Endothelial cell of umbilical vein (primary cell): ENCODE data around the gene NCL. TPM values are rescaled to one million over a fixed set of nuclear protein-coding genes. Genes with fewer than 3 reads are reported as not detected.

Source experiments
- BruUV-seq: library from RNA; stranded (reverse); fragments of 400-500 nt; replicated peaks from 2 replicates; lab custom pipeline; 2021; lab: Mats Ljungman, UMichigan
- CTCF ChIA-PET: fragments of 300-600, 350-600 bp; sonication (Branson Sonifier 250); formaldehyde crosslinking; loops from one replicate; lab custom pipeline; 2021; ENCODE audit warnings: antibody characterized with exemption, inconsistent platforms; lab: Charles Lee
- POLR2A ChIA-PET: fragments of 300-600, 350-600 bp; sonication (Branson Sonifier 250); formaldehyde crosslinking; loops from one replicate; lab custom pipeline; 2021; ENCODE audit warnings: antibody characterized with exemption, inconsistent platforms; lab: Charles Lee
- DNase-seq: peaks from one replicate; pipeline ENCODE4 v3.0.0-alpha.2; 2011; ENCODE audit warnings: low read depth, low spot score
- FAIRE-seq: peaks from 2 replicates; lab custom pipeline; 2011; peaks lifted over from hg19 to GRCh38; lab: Jason Lieb, UNC
- H2AFZ ChIP-seq: 2 replicates; pipeline ENCODE4 v1.6.0; 2012; ENCODE audit warnings: low read depth, low read length, control low read depth, inconsistent platforms
- H3K27ac ChIP-seq: 2 replicates; pipeline ENCODE4 v1.5.1; 2011; ENCODE audit warnings: low read depth, mild to moderate bottlenecking, control low read depth, low read length, moderate library complexity; ENCODE audit not compliant: insufficient read depth
- H3K27me3 ChIP-seq, 2 experiments: 2 replicates each; pipeline versions ENCODE4 v1.6.0 to v1.6.1; 2011; ENCODE audit warnings: low read length in 2 of 2, mixed read lengths in 1 of 2; ENCODE audit not compliant: control insufficient read depth in 2 of 2, insufficient read depth in 2 of 2
- H3K36me3 ChIP-seq, 2 experiments: 2 replicates in 1 of 2; 3 replicates in 1 of 2; pipeline ENCODE4 v1.5.1; 2011; ENCODE audit warnings: low read length in 2 of 2, mild to moderate bottlenecking in 1 of 2, moderate library complexity in 1 of 2; ENCODE audit not compliant: control insufficient read depth in 2 of 2, insufficient read depth in 2 of 2; ENCODE audit errors: extremely low read depth in 1 of 2
- H3K4me1 ChIP-seq: 3 replicates; pipeline ENCODE4 v1.5.1; 2011; ENCODE audit warnings: mild to moderate bottlenecking, low read length; ENCODE audit not compliant: control insufficient read depth, insufficient read depth; ENCODE audit errors: extremely low read depth
- H3K4me2 ChIP-seq: 2 replicates; pipeline ENCODE4 v1.6.1; 2011; ENCODE audit warnings: low read length, control low read depth, mixed read lengths; ENCODE audit not compliant: insufficient read depth
- H3K4me3 ChIP-seq, 3 experiments: fragments of 200-600 bp in 1 of 3; sonication (generic), shearing (Covaris generic) in 1 of 3; replicated peaks in 1 of 3; 2 replicates each; pipeline ENCODE4 v1.5.1; 2011 to 2016; ENCODE audit warnings: control low read depth in 3 of 3, low read length in 3 of 3, mild to moderate bottlenecking in 2 of 3, inconsistent platforms in 1 of 3, low read depth in 1 of 3, moderate library complexity in 1 of 3; ENCODE audit not compliant: insufficient read depth in 1 of 3
- H3K79me2 ChIP-seq: 2 replicates; pipeline ENCODE4 v1.6.0; 2012; ENCODE audit warnings: low read length, inconsistent platforms; ENCODE audit not compliant: control insufficient read depth, insufficient read depth
- H3K9ac ChIP-seq: replicated peaks from 2 replicates; pipeline ENCODE3; 2011; ENCODE audit warnings: low read length, control low read depth; ENCODE audit not compliant: insufficient read depth; ENCODE audit errors: extremely low read depth
- H3K9me1 ChIP-seq: replicated peaks from 3 replicates; pipeline ENCODE4 v1.6.0; 2011; ENCODE audit warnings: mild to moderate bottlenecking, low read length; ENCODE audit not compliant: control insufficient read depth, insufficient read depth; ENCODE audit errors: extremely low read depth
- H3K9me3 ChIP-seq: replicated peaks from 2 replicates; pipeline ENCODE4 v1.5.1; 2012; ENCODE audit warnings: low read length, inconsistent platforms; ENCODE audit not compliant: control insufficient read depth, insufficient read depth
- H4K20me1 ChIP-seq: replicated peaks from 2 replicates; pipeline ENCODE3; 2011; ENCODE audit warnings: mild to moderate bottlenecking, low read length; ENCODE audit not compliant: control insufficient read depth, insufficient read depth; ENCODE audit errors: extremely low read depth
- EZH2 ChIP-seq: IDR thresholded peaks from 2 replicates; pipeline ENCODE4 v1.6.1; 2012; ENCODE audit warnings: borderline replicate concordance, low read depth, mild to moderate bottlenecking, moderate library complexity, low read length, inconsistent platforms; ENCODE audit not compliant: severe bottlenecking
- FOS ChIP-seq: IDR thresholded peaks from 2 replicates; pipeline ENCODE4 v1.6.1; 2011; ENCODE audit warnings: mild to moderate bottlenecking, low read length, moderate library complexity, borderline replicate concordance; ENCODE audit not compliant: insufficient read depth
- GATA2 ChIP-seq: IDR thresholded peaks from 2 replicates; pipeline ENCODE4 v1.7.0; 2011; ENCODE audit warnings: low read depth, mild to moderate bottlenecking, moderate library complexity, mixed read lengths, low read length; ENCODE audit not compliant: insufficient read length, insufficient read depth
- JUN ChIP-seq: IDR thresholded peaks from 2 replicates; pipeline ENCODE4 v1.6.1; 2011; ENCODE audit warnings: borderline replicate concordance, low read depth; ENCODE audit not compliant: insufficient read length, insufficient read depth
- POLR2A ChIP-seq: IDR thresholded peaks from 2 replicates; pipeline ENCODE4 v1.6.1; 2012; ENCODE audit warnings: low read depth, mild to moderate bottlenecking, control low read depth, low read length
- POLR2AphosphoS5 ChIP-seq: IDR thresholded peaks from 2 replicates; pipeline ENCODE4 v1.6.1; 2012; ENCODE audit warnings: low read depth, mild to moderate bottlenecking, control low read depth, low read length, moderate library complexity; ENCODE audit not compliant: insufficient read depth
- dilution Hi-C: fragments of 300-500 bp; cut with MboI; formaldehyde crosslinking; loops from one replicate; pipeline ENCODE4 v1.15.0; 2019; ENCODE audit warnings: low sequenced_read_pairs; ENCODE audit not compliant: extremely low pct_ligation_motif_present
- intact Hi-C: fragments of 100-400 bp; cut with micrococcal nuclease; formaldehyde crosslinking; loops from one replicate; pipeline ENCODE4 v1.10.0; 2022
- polyA plus RNA-seq, 4 experiments: library from polyadenylated mRNA; depleted of rRNA in 3 of 4; stranded (reverse) in 3 of 4; unstranded in 1 of 4; fragments of >200 nt; gene quantifications; 2 replicates each; pipeline versions ENCODE4 v1.2.1 to v1.2.3, GENCODE V29; 2011 to 2012; ENCODE audit warnings: missing spikeins in 1 of 4
- total RNA-seq: library from RNA; stranded (reverse); gene quantifications from 2 replicates; pipeline ENCODE4 v1.2.3, GENCODE V29; 2021
- TF ChIP-seq, protein P1 (sequence below): IDR thresholded peaks from 2 replicates; pipeline ENCODE4 v1.6.1; 2011; ENCODE audit not compliant: insufficient read depth, insufficient read length

Gene NCL
- total and polyA plus RNA-seq, 2 donors (not counting 3 experiments of a cell fraction or from before 2014, with no cell fraction given): 35.3 to 708 TPM

DNA sequence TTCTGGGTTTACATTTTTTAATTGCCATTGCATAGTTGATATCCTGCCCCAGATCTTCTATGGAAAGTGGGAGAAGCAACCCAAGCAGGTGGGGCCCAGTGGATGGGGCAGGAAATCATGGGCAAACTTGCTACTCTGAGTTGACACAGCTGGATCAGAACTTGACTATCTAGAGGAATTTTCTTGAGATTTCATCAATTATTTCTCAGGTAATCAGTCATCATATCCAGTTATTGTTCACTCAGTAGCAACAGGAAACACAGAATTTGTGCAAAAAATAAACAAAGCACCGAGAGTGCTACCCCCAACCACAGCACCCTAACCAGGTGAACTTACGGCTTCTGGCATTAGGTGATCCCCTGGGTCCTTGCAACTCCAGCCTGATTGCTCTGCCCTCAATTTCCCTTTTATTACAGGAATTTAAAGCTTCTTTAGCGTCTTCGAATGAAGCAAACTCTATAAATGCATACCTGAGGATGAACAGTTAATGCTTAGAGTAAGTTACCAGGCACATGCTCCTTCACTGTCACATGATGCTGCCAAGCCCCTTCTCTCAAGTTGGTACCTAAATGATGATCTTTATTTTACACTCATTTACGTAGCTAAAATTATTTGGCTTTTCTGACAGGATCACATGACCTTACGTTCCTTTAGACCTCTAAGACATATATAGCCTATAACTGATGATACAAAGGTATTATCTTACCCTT is 7.8 kb downstream of the NCL start:
- dilution Hi-C loops: loop anchor here (25.0 kb wide), 1 partner anchor 369 kb away; no protein-coding TSS in a partner anchor

DNA sequence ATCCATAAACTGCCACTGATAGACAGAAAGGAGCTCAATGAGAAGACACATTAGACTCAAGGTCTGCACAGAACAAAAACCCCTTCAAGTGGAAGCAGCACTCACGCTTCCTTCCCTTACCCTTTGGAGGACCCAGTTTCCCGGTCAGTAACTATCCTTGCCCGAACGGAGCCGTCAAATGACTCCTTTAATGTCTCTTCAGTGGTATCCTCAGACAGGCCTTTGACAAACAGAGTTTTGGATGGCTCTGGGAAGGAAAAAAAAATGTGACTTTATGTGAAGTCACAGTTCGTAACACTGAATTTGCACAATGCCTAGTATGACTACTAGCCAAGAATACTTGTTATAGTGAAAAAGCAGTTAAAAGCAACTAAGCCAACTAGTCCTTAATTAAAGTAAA is 8.4 kb downstream of the NCL start:
- Histone ChIP-seq H3K4me3 (no peak overlapping the region), H3K9me1 (no peaks in the 10 kb centered on the region), H3K27ac (peak overlapping the region; percentile 10), H4K20me1 (peaks cover 2% of the 10 kb centered on the region), H2AFZ (no peak overlapping the region), H3K27me3 (no peaks in the 10 kb centered on the region), H3K36me3 (peaks cover 60 to 64% of the 10 kb centered on the region in 2 experiments), H3K9me3 (no peaks in the 10 kb centered on the region), H3K4me2 (no peak overlapping the region), H3K4me1 (peaks cover 10% of the 10 kb centered on the region), H3K9ac (no peak overlapping the region), H3K79me2 (peaks cover 26% of the 10 kb centered on the region)
- FAIRE-seq (no peak), DNase-seq (no peak)
- dilution Hi-C loops: loop anchor here (25.0 kb wide), 1 partner anchor 369 kb away; no protein-coding TSS in a partner anchor
- no peak for TF ChIP-seq JUN
- TF ChIP-seq FOS: no peak
- no peak for TF ChIP-seq GATA2
- TF ChIP-seq POLR2A: no peak
- TF ChIP-seq EZH2: no peak
- no peak for TF ChIP-seq POLR2AphosphoS5
- ChIA-PET CTCF (no interaction called here), POLR2A (interaction anchor here (5.6 kb wide), 1 partner anchor 8 kb away, joined by 50 read pairs; the partner anchor contains the start of gene NCL)
- intact Hi-C loops: no loop called here
- no TSS peak for BruUV-seq

More for the DNA sequence above, 7.8 kb downstream of the NCL start:
- Histone ChIP-seq H3K4me1 (peaks cover 13% of the 10 kb centered on the region), H3K9me3 (no peaks in the 10 kb centered on the region), H3K36me3 (peaks cover 63 to 67% of the 10 kb centered on the region in 2 experiments), H3K79me2 (peaks cover 31% of the 10 kb centered on the region), H4K20me1 (peaks cover 2% of the 10 kb centered on the region), H3K27me3 (no peaks in the 10 kb centered on the region), H2AFZ (no peak overlapping the region), H3K4me2 (no peak overlapping the region), H3K4me3 (no peak overlapping the region), H3K9ac (no peak overlapping the region), H3K27ac (peak overlapping the region; percentile 10), H3K9me1 (no peaks in the 10 kb centered on the region)
- no peak for FAIRE-seq
- POLR2A ChIA-PET: interaction anchor here (5.6 kb wide), 1 partner anchor 7 kb away, joined by 50 read pairs; the partner anchor contains the start of gene NCL
- no TSS peak for BruUV-seq
- intact Hi-C loops: no loop called here
- TF ChIP-seq POLR2A (peak; percentile 41), POLR2AphosphoS5 (no peak), EZH2 (no peak)
- TF ChIP-seq, protein P1, sequence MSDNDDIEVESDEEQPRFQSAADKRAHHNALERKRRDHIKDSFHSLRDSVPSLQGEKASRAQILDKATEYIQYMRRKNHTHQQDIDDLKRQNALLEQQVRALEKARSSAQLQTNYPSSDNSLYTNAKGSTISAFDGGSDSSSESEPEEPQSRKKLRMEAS: no peak
- DNase-seq: no peak
- CTCF ChIA-PET: interaction anchor here (1.3 kb wide), 1 partner anchor 229 kb away, joined by 4 read pairs; no protein-coding TSS in a partner anchor
